CD4-positive, alpha-beta T cell treated with Interleukin-17A for 4 hours (primary cell): ENCODE measurements around the gene KCNG1.

Source experiments
- DNase-seq: peaks from one replicate; pipeline ENCODE4 v3.0.0-alpha.2; 2020; ENCODE audit warnings: mixed read lengths

Gene KCNG1

GRCh38 chr20:51011479-51011878, 11.4 kb downstream of the KCNG1 start:
- no peak for DNase-seq

- DNase-seq = no peak
Observed at GRCh38 chr20:51010932-51011331, 12.0 kb downstream of the KCNG1 start.

- no peak for DNase-seq
Observed at GRCh38 chr20:51010043-51010365, 12.9 kb downstream of the KCNG1 start.

- DNase-seq = no peak
Observed at GRCh38 chr20:51009303-51010042, 13.4 kb downstream of the KCNG1 start.

GRCh38 chr20:51008718-51009117, 14.2 kb downstream of the KCNG1 start:
- DNase-seq = no peak

GRCh38 chr20:51005214-51005613, 17.7 kb downstream of the KCNG1 start:
- no peak for DNase-seq

GRCh38 chr20:51004781-51005180, 18.1 kb downstream of the KCNG1 start:
- DNase-seq = no peak

GRCh38 chr20:51004305-51004727, 18.6 kb downstream of the KCNG1 start:
- DNase-seq = no peak

- DNase-seq = no peak
Observed at GRCh38 chr20:51003753-51004152, 19.2 kb downstream of the KCNG1 start.

GRCh38 chr20:51002633-51003032, 20.3 kb downstream of the KCNG1 start:
- DNase-seq = no peak

- DNase-seq = no peak
Observed at GRCh38 chr20:51001430-51002265, 21.3 kb downstream of the KCNG1 start.

- no peak for DNase-seq
Observed at GRCh38 chr20:50999355-50999754, 23.6 kb downstream of the KCNG1 start.

GRCh38 chr20:50996901-50997865, 25.7 kb downstream of the KCNG1 start:
- DNase-seq = no peak

GRCh38 chr20:50995506-50995905, 27.4 kb downstream of the KCNG1 start:
- DNase-seq = no peak

GRCh38 chr20:50993876-50994275, 29.0 kb downstream of the KCNG1 start:
- no peak for DNase-seq

GRCh38 chr20:50992733-50993457, 30.0 kb downstream of the KCNG1 start:
- DNase-seq = no peak

- no peak for DNase-seq
Observed at GRCh38 chr20:50992336-50992732, 30.6 kb downstream of the KCNG1 start.

- no peak for DNase-seq
Observed at GRCh38 chr20:50991076-50991475, 31.8 kb downstream of the KCNG1 start.

- DNase-seq = peak; percentile 68
Observed at GRCh38 chr20:50987493-50988210, 35.3 kb downstream of the KCNG1 start.

GRCh38 chr20:50983321-50983720, 39.6 kb downstream of the KCNG1 start:
- no peak for DNase-seq

GRCh38 chr20:50982363-50982762, 40.5 kb downstream of the KCNG1 start:
- no peak for DNase-seq

GRCh38 chr20:50981714-50982048, 41.2 kb downstream of the KCNG1 start:
- no peak for DNase-seq
